ENCODE measurements around the gene BACH1. TPM values are rescaled to one million over a fixed set of nuclear protein-coding genes. Genes with fewer than 3 reads are reported as not detected.

The BACH1 gene
- total and polyA plus RNA-seq, 2 donors (not counting 1 experiment from before 2014, with no cell fraction given), result 10.1 to 221 TPM

GRCh38 chr21:29302359-29302875, 3.7 kb downstream of the BACH1 start:
- Mint-ChIP-seq H3K9me3 (ENCODE audit: insufficient read depth) (no peaks in the 10 kb centered on the region), H3K4me1 (peaks cover 69% of the 10 kb centered on the region), H3K27me3 (no peaks in the 10 kb centered on the region), H3K27ac (peak overlapping the region; percentile 47), H3K4me3 (peak overlapping the region; percentile 82)
- Histone ChIP-seq H3K4me1 (ENCODE audit: control insufficient read depth in 2 of 2, insufficient read depth in 2 of 2, low read length in 2 of 2) (peaks cover 69 to 75% of the 10 kb centered on the region in 2 donors), H3K27me3 (replicated peaks in 1 of 4; ENCODE audit: control extremely low read depth in 1 of 4, control insufficient read depth in 3 of 4, insufficient read depth in 4 of 4, low read length in 3 of 4) (no peaks in the 10 kb centered on the region), H3K4me3 (ENCODE audit: control extremely low read depth in 1 of 5, extremely low read depth in 1 of 5, insufficient read depth in 1 of 5, low read depth in 2 of 5, low read length in 4 of 5) (no peak overlapping the region), H3K79me2 (ENCODE audit: control insufficient read depth, insufficient read depth, low read length) (peaks cover 82% of the 10 kb centered on the region), H3K9ac (ENCODE audit: low read length) (no peak overlapping the region), H3K9me3 (ENCODE audit: control extremely low read depth in 1 of 3, control insufficient read depth in 2 of 3, insufficient read depth in 1 of 3, low read length in 2 of 3) (peaks cover 0 to 6% (median 0%) of the 10 kb centered on the region in 3 donors), H4K20me1 (ENCODE audit: control insufficient read depth, insufficient read depth, low read length, poor library complexity, severe bottlenecking) (peaks cover 18% of the 10 kb centered on the region), H3K27ac (ENCODE audit: low read length in 2 of 2) (peak overlapping the region; percentile 1 to 35), H3K4me2 (replicated peaks; ENCODE audit: low read depth, low read length, poor library complexity, severe bottlenecking) (peak overlapping the region; percentile 3), H2AFZ (ENCODE audit: insufficient read depth, low read depth, low read length, poor library complexity, severe bottlenecking) (no peak overlapping the region), H3K36me3 (replicated peaks in 1 of 2; ENCODE audit: control extremely low read depth in 1 of 2, control insufficient read depth in 1 of 2, extremely low read depth in 1 of 2, insufficient read depth in 2 of 2, low read length in 1 of 2) (peaks cover 0 to 2% of the 10 kb centered on the region in 2 experiments)
- no peak for ATAC-seq (ENCODE audit: low read depth)
- TF ChIP-seq, protein P1, sequence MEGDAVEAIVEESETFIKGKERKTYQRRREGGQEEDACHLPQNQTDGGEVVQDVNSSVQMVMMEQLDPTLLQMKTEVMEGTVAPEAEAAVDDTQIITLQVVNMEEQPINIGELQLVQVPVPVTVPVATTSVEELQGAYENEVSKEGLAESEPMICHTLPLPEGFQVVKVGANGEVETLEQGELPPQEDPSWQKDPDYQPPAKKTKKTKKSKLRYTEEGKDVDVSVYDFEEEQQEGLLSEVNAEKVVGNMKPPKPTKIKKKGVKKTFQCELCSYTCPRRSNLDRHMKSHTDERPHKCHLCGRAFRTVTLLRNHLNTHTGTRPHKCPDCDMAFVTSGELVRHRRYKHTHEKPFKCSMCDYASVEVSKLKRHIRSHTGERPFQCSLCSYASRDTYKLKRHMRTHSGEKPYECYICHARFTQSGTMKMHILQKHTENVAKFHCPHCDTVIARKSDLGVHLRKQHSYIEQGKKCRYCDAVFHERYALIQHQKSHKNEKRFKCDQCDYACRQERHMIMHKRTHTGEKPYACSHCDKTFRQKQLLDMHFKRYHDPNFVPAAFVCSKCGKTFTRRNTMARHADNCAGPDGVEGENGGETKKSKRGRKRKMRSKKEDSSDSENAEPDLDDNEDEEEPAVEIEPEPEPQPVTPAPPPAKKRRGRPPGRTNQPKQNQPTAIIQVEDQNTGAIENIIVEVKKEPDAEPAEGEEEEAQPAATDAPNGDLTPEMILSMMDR (IDR thresholded peaks at IDR 0.05), result no peak
- TF ChIP-seq EZH2 (IDR thresholded peaks at IDR 0.05; ENCODE audit: borderline replicate concordance, insufficient read depth, low read depth, low read length, poor library complexity, severe bottlenecking), result no peak
- intact Hi-C loops (cut with micrococcal nuclease), result loop anchor here (2.0 to 10.0 kb wide), 3 partner anchors 16 to 418 kb away; partner anchors contain the start of gene LTN1
- CTCF ChIA-PET, result interaction anchor here (1.0 to 4.9 kb wide), 6 partner anchors 9 to 204 kb away, joined by 3 to 37 read pairs (median 3); no protein-coding TSS in a partner anchor
- POLR2A ChIA-PET, result interaction anchor here (0.6 kb wide), 1 partner anchor 70 kb away, joined by 3 read pairs; no protein-coding TSS in a partner anchor
- DNase-seq, result peak; percentile 15
- WGBS (ENCODE audit: insufficient coverage), result 86% methylated on average over 3 of the region's 5 CpGs

- Histone ChIP-seq H3K9ac (ENCODE audit: low read length) (no peak overlapping the region), H4K20me1 (ENCODE audit: control insufficient read depth, insufficient read depth, low read length, poor library complexity, severe bottlenecking) (peaks cover 21% of the 10 kb centered on the region), H3K79me2 (ENCODE audit: control insufficient read depth, insufficient read depth, low read length) (peaks cover 91% of the 10 kb centered on the region), H3K27ac (ENCODE audit: low read length in 2 of 2) (no peak overlapping the region), H3K4me1 (ENCODE audit: control insufficient read depth in 2 of 2, insufficient read depth in 2 of 2, low read length in 2 of 2) (peaks cover 73 to 77% of the 10 kb centered on the region in 2 donors), H3K36me3 (replicated peaks in 1 of 2; ENCODE audit: control extremely low read depth in 1 of 2, control insufficient read depth in 1 of 2, extremely low read depth in 1 of 2, insufficient read depth in 2 of 2, low read length in 1 of 2) (peaks cover 0 to 2% of the 10 kb centered on the region in 2 experiments), H3K4me3 (ENCODE audit: control extremely low read depth in 1 of 5, extremely low read depth in 1 of 5, insufficient read depth in 1 of 5, low read depth in 2 of 5, low read length in 4 of 5) (no peak overlapping the region), H2AFZ (ENCODE audit: insufficient read depth, low read depth, low read length, poor library complexity, severe bottlenecking) (no peak overlapping the region), H3K27me3 (replicated peaks in 1 of 4; ENCODE audit: control extremely low read depth in 1 of 4, control insufficient read depth in 3 of 4, insufficient read depth in 4 of 4, low read length in 3 of 4) (no peaks in the 10 kb centered on the region), H3K4me2 (replicated peaks; ENCODE audit: low read depth, low read length, poor library complexity, severe bottlenecking) (no peak overlapping the region), H3K9me3 (ENCODE audit: control extremely low read depth in 1 of 3, control insufficient read depth in 2 of 3, insufficient read depth in 1 of 3, low read length in 2 of 3) (peaks cover 0 to under 1% (median 0%) of the 10 kb centered on the region in 3 donors)
- intact Hi-C loops (cut with micrococcal nuclease), result loop anchor here (2.0 to 10.0 kb wide), 3 partner anchors 16 to 418 kb away; partner anchors contain the start of gene LTN1
- Mint-ChIP-seq H3K27me3 (no peaks in the 10 kb centered on the region), H3K4me1 (peaks cover 73% of the 10 kb centered on the region), H3K27ac (peak overlapping the region; percentile 76), H3K9me3 (ENCODE audit: insufficient read depth) (no peaks in the 10 kb centered on the region), H3K4me3 (peak overlapping the region; percentile 72)
- no peak for DNase-seq
- ChIA-PET CTCF (interaction anchor here (0.5 to 4.9 kb wide), 6 partner anchors 34 to 205 kb away, joined by 3 to 37 read pairs (median 3); no protein-coding TSS in a partner anchor), POLR2A (interaction anchor here (1.0 kb wide), 1 partner anchor 32 kb away, joined by 3 read pairs; no protein-coding TSS in a partner anchor)
- TF ChIP-seq EZH2 (IDR thresholded peaks at IDR 0.05; ENCODE audit: borderline replicate concordance, insufficient read depth, low read depth, low read length, poor library complexity, severe bottlenecking), result no peak
- TF ChIP-seq, protein P1 (IDR thresholded peaks at IDR 0.05), result no peak
- ATAC-seq (ENCODE audit: low read depth), result no peak
- 100% methylated on average over 1 of the region's 2 CpGs for WGBS (ENCODE audit: insufficient coverage)
Measured at GRCh38 chr21:29303288-29303687, 4.6 kb downstream of the BACH1 start.

Measured in B cell (primary cell).